ENCODE measurements around the gene ARHGAP6.

Gene ARHGAP6

DNA sequence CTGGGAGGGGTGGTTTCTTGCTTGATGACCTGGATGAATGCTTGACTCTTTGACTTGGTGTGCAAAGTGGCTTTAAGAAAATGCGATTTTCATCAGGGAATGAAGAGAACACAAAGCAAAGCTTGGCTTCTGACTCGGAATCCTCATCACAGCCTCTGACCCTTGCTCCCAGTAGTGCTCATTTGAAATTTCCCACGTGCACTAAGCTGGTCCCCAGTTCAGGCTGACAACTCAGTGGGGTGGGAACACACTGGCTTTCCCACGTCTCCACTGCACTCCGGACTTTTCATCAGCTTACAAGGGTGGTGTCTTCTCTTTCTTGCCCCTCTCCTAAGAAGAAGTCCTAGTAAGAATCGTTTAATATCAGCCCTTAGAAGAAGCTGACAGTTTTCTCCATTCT is 501.3 kb downstream of the ARHGAP6 start:
- DNase-seq (ENCODE audit: low read depth in 1 of 2, low spot score in 1 of 2), result no peak
- Histone ChIP-seq H3K27me3 (ENCODE audit: insufficient read depth, poor library complexity, severe bottlenecking) (no peaks in the 10 kb centered on the region), H3K4me3 (replicated peaks; ENCODE audit: insufficient read depth, low read length) (no peak overlapping the region), H3K27ac (replicated peaks) (no peak overlapping the region)
- no peak for TF ChIP-seq POLR2AphosphoS5 (IDR thresholded peaks at IDR 0.05; ENCODE audit: low read depth)
- TF ChIP-seq, protein P1, sequence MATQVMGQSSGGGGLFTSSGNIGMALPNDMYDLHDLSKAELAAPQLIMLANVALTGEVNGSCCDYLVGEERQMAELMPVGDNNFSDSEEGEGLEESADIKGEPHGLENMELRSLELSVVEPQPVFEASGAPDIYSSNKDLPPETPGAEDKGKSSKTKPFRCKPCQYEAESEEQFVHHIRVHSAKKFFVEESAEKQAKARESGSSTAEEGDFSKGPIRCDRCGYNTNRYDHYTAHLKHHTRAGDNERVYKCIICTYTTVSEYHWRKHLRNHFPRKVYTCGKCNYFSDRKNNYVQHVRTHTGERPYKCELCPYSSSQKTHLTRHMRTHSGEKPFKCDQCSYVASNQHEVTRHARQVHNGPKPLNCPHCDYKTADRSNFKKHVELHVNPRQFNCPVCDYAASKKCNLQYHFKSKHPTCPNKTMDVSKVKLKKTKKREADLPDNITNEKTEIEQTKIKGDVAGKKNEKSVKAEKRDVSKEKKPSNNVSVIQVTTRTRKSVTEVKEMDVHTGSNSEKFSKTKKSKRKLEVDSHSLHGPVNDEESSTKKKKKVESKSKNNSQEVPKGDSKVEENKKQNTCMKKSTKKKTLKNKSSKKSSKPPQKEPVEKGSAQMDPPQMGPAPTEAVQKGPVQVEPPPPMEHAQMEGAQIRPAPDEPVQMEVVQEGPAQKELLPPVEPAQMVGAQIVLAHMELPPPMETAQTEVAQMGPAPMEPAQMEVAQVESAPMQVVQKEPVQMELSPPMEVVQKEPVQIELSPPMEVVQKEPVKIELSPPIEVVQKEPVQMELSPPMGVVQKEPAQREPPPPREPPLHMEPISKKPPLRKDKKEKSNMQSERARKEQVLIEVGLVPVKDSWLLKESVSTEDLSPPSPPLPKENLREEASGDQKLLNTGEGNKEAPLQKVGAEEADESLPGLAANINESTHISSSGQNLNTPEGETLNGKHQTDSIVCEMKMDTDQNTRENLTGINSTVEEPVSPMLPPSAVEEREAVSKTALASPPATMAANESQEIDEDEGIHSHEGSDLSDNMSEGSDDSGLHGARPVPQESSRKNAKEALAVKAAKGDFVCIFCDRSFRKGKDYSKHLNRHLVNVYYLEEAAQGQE (IDR thresholded peaks at IDR 0.05; ENCODE audit: insufficient replicate concordance, low read depth), result no peak
- no peak for TF ChIP-seq SPI1 (IDR thresholded peaks at IDR 0.05; ENCODE audit: borderline replicate concordance, low read depth)
- TF ChIP-seq, protein P2, sequence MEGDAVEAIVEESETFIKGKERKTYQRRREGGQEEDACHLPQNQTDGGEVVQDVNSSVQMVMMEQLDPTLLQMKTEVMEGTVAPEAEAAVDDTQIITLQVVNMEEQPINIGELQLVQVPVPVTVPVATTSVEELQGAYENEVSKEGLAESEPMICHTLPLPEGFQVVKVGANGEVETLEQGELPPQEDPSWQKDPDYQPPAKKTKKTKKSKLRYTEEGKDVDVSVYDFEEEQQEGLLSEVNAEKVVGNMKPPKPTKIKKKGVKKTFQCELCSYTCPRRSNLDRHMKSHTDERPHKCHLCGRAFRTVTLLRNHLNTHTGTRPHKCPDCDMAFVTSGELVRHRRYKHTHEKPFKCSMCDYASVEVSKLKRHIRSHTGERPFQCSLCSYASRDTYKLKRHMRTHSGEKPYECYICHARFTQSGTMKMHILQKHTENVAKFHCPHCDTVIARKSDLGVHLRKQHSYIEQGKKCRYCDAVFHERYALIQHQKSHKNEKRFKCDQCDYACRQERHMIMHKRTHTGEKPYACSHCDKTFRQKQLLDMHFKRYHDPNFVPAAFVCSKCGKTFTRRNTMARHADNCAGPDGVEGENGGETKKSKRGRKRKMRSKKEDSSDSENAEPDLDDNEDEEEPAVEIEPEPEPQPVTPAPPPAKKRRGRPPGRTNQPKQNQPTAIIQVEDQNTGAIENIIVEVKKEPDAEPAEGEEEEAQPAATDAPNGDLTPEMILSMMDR (IDR thresholded peaks at IDR 0.05; ENCODE audit: insufficient read depth, low read length), result no peak
- no peak for TF ChIP-seq GABPA (IDR thresholded peaks at IDR 0.05; ENCODE audit: low read depth)

DNA sequence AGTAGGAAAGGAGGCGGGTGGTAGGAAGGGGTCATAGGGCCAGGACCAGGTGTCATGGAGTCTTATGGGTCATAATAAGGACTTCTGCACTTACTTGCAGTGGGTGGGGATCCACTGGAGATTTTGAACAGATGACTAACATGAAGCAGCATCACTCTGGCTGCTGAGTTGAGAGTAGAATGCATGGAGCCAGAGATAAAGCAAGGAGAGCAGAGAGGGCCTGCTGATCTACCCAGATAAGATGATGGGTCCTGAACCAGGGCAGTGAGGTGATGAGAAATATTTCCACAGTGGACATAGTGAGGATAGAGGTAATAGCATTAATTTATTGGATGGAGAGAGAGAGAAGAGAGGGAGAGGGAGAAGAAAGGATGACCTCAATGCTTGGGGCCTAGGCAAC is 506.6 kb downstream of the ARHGAP6 start:
- Histone ChIP-seq H3K27me3 (ENCODE audit: insufficient read depth, poor library complexity, severe bottlenecking) (no peaks in the 10 kb centered on the region), H3K4me3 (replicated peaks; ENCODE audit: insufficient read depth, low read length) (no peak overlapping the region), H3K27ac (replicated peaks) (no peak overlapping the region)
- DNase-seq (ENCODE audit: low read depth in 1 of 2, low spot score in 1 of 2), result no peak
- TF ChIP-seq, protein P1 (IDR thresholded peaks at IDR 0.05; ENCODE audit: insufficient replicate concordance, low read depth), result no peak
- TF ChIP-seq GABPA (IDR thresholded peaks at IDR 0.05; ENCODE audit: low read depth), result no peak
- TF ChIP-seq, protein P2 (IDR thresholded peaks at IDR 0.05; ENCODE audit: insufficient read depth, low read length), result no peak
- no peak for TF ChIP-seq POLR2AphosphoS5 (IDR thresholded peaks at IDR 0.05; ENCODE audit: low read depth)
- no peak for TF ChIP-seq SPI1 (IDR thresholded peaks at IDR 0.05; ENCODE audit: borderline replicate concordance, low read depth)

DNA sequence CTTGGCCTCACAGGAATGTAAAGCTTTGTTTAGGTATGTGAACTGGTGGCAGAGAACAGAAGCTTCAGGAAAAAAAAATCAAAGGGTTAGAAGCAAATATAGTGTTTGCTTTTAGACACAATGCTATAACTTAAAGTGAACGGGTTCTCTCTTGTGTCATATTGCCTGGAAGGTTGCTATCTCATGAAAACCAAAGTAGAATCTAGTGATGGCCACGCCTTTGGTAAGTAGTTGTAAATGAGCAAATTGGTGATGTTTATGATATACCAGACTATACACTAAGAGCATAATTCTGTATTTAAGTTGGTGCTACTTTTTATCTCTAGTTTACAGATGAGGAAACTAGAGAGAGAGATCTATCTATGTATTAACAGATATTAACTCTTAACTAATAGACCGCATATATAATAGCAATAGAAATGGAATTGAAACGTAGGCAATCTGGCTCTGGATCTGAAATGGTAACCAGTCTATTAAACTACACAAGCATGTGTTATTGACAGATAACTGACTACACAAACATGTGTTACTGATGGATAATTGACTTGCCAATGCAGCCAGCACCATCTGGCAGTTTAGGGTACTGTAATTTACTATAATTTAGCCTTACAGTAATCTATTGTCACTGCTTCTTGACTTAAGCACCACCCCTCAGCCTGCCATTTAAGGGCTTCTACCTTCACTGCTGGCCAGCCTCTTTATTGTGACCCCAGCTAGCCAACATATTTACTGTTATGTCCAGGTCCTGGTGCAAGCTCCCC is 513.7 kb downstream of the ARHGAP6 start:
- H3K27me3 ChIP-seq (ENCODE audit: insufficient read depth, poor library complexity, severe bottlenecking), result peaks cover 3% of the 10 kb centered on the region
- no peak overlapping the region for H3K27ac ChIP-seq (replicated peaks)
- DNase-seq (ENCODE audit: low read depth in 1 of 2, low spot score in 1 of 2), result no peak
- no peak overlapping the region for H3K4me3 ChIP-seq (replicated peaks; ENCODE audit: insufficient read depth, low read length)
- TF ChIP-seq SPI1 (IDR thresholded peaks at IDR 0.05; ENCODE audit: borderline replicate concordance, low read depth) (no peak), POLR2AphosphoS5 (IDR thresholded peaks at IDR 0.05; ENCODE audit: low read depth) (no peak), GABPA (IDR thresholded peaks at IDR 0.05; ENCODE audit: low read depth) (no peak)
- TF ChIP-seq, protein P2 (IDR thresholded peaks at IDR 0.05; ENCODE audit: insufficient read depth, low read length), result no peak
- TF ChIP-seq, protein P1 (IDR thresholded peaks at IDR 0.05; ENCODE audit: insufficient replicate concordance, low read depth), result no peak

Measured in HL-60 (cell line).